IMR-90 (cell line): Measurements from ENCODE around the gene NEK6. TPM values are rescaled to one million over a fixed set of nuclear protein-coding genes. Genes with fewer than 3 reads are reported as not detected.

Source experiments
- ATAC-seq: fragments of 200-7000 bp; cut with Tn5 transposase; 2 replicates; pipeline ENCODE4 v1.9.1; 2020; ENCODE audit warnings: low read depth, mild to moderate bottlenecking, moderate library complexity
- BruUV-seq: library from RNA; stranded (reverse); fragments of 400-500 nt; replicated peaks from 2 replicates; lab custom pipeline; 2021; lab: Mats Ljungman, UMichigan
- CTCF ChIA-PET: fragments of 300-600 bp; formaldehyde crosslinking; extraction: SDS; loops from one replicate; lab custom pipeline; 2021; ENCODE audit warnings: antibody characterized with exemption; lab: Yijun Ruan, JAX
- POLR2A ChIA-PET: fragments of 300-600 bp; sonication (Branson Sonifier 250); formaldehyde crosslinking; loops from one replicate; lab custom pipeline; 2022; ENCODE audit warnings: antibody characterized with exemption; ENCODE audit not compliant: unreplicated experiment; lab: Charles Lee
- DNase-seq: peaks from one replicate; pipeline ENCODE4 v3.0.0; 2013
- H2AFZ ChIP-seq: replicated peaks from 2 replicates; pipeline ENCODE3; 2013; ENCODE audit warnings: low read length, mild to moderate bottlenecking; ENCODE audit not compliant: poor library complexity
- H2AK5ac ChIP-seq: 2 replicates; pipeline ENCODE4 v1.6.1; 2013; ENCODE audit warnings: low read depth, low read length, inconsistent platforms
- H2AK9ac ChIP-seq: replicated peaks from 2 replicates; pipeline ENCODE3; 2013; ENCODE audit warnings: mild to moderate bottlenecking, low read depth, low read length, moderate library complexity; ENCODE audit not compliant: poor library complexity
- H2BK120ac ChIP-seq: 2 replicates; pipeline ENCODE4 v1.6.1; 2013; ENCODE audit warnings: low read depth, low read length, inconsistent platforms
- H2BK15ac ChIP-seq: 3 replicates; pipeline ENCODE4 v1.6.1; 2013; ENCODE audit warnings: low read depth, low read length, inconsistent platforms
- H2BK20ac ChIP-seq: 2 replicates; pipeline ENCODE4 v1.6.1; 2013; ENCODE audit warnings: low read depth, mild to moderate bottlenecking, inconsistent platforms, low read length, moderate library complexity
- H2BK5ac ChIP-seq: 2 replicates; pipeline ENCODE4 v1.6.1; 2013; ENCODE audit warnings: mild to moderate bottlenecking, low read depth, low read length, inconsistent platforms; ENCODE audit not compliant: poor library complexity, severe bottlenecking
- H3K14ac ChIP-seq: replicated peaks from 2 replicates; pipeline ENCODE4 v1.6.1; 2013; ENCODE audit warnings: low read depth, low read length, inconsistent platforms
- H3K18ac ChIP-seq: 2 replicates; pipeline ENCODE4 v1.6.1; 2013; ENCODE audit warnings: low read depth, low read length, control low read depth
- H3K23ac ChIP-seq: 2 replicates; pipeline ENCODE4 v1.6.1; 2013; ENCODE audit warnings: low read depth, low read length, inconsistent platforms
- H3K27ac ChIP-seq: 2 replicates; pipeline ENCODE4 v1.5.1; 2013; ENCODE audit warnings: mild to moderate bottlenecking, control low read depth, low read length; ENCODE audit not compliant: insufficient read depth
- H3K27me3 ChIP-seq: 2 replicates; pipeline ENCODE4 v1.6.1; 2013; ENCODE audit warnings: low read length; ENCODE audit not compliant: control insufficient read depth, insufficient read depth
- H3K36me3 ChIP-seq: 2 replicates; pipeline ENCODE4 v1.6.1; 2013; ENCODE audit warnings: low read length, mixed read lengths; ENCODE audit not compliant: control insufficient read depth, insufficient read depth
- H3K4ac ChIP-seq: 2 replicates; pipeline ENCODE4 v1.6.1; 2013; ENCODE audit warnings: low read depth, low read length, inconsistent platforms
- H3K4me1 ChIP-seq: 2 replicates; pipeline ENCODE4 v1.6.1; 2013; ENCODE audit warnings: low read length, mixed read lengths; ENCODE audit not compliant: control insufficient read depth, insufficient read depth
- H3K4me2 ChIP-seq: 2 replicates; pipeline ENCODE4 v1.6.1; 2013; ENCODE audit warnings: low read depth, mild to moderate bottlenecking, control low read depth, low read length, moderate library complexity
- H3K4me3 ChIP-seq: 2 replicates; pipeline ENCODE4 v1.5.1; 2013; ENCODE audit warnings: low read depth, mild to moderate bottlenecking, control low read depth, low read length, moderate library complexity; ENCODE audit not compliant: insufficient read depth
- H3K56ac ChIP-seq: 2 replicates; pipeline ENCODE4 v1.6.1; 2013; ENCODE audit warnings: low read length, inconsistent platforms; ENCODE audit not compliant: insufficient read depth; ENCODE audit errors: extremely low read depth
- H3K79me1 ChIP-seq, 2 experiments: 2 replicates each; pipeline ENCODE4 v1.6.1; 2013; ENCODE audit warnings: low read length in 2 of 2, inconsistent platforms in 1 of 2, low read depth in 1 of 2
- H3K9ac ChIP-seq: 2 replicates; pipeline ENCODE4 v1.6.1; 2013; ENCODE audit warnings: low read depth, low read length, control low read depth
- H3K9me1 ChIP-seq: 2 replicates; pipeline ENCODE4 v1.6.1; 2013; ENCODE audit warnings: low read length, inconsistent platforms; ENCODE audit not compliant: insufficient read depth
- H3K9me3 ChIP-seq: 2 replicates; pipeline ENCODE4 v1.6.1; 2013; ENCODE audit warnings: low read length; ENCODE audit not compliant: control insufficient read depth, insufficient read depth
- H4K20me1 ChIP-seq: 2 replicates; pipeline ENCODE4 v1.6.1; 2013; ENCODE audit warnings: low read length, inconsistent platforms; ENCODE audit not compliant: insufficient read depth
- H4K5ac ChIP-seq: 2 replicates; pipeline ENCODE4 v1.6.1; 2013; ENCODE audit warnings: mild to moderate bottlenecking, low read depth, low read length, control low read depth
- H4K8ac ChIP-seq, 2 experiments: 2 replicates each; pipeline ENCODE4 v1.6.1; 2013; ENCODE audit warnings: low read depth in 2 of 2, low read length in 2 of 2, control low read depth in 1 of 2, inconsistent platforms in 1 of 2
- H4K91ac ChIP-seq: 2 replicates; pipeline ENCODE4 v1.6.1; 2013; ENCODE audit warnings: low read depth, low read length, inconsistent platforms; ENCODE audit not compliant: insufficient read depth
- CTCF ChIP-seq: conservative IDR thresholded peaks from 2 replicates; pipeline ENCODE4 v1.5.1; 2012; ENCODE audit warnings: mild to moderate bottlenecking, low read depth, low read length, improper control_type of control experiment
- ELK1 ChIP-seq: fragments of 150-350 bp; IDR thresholded peaks from 2 replicates; pipeline ENCODE4 v1.6.1; 2016; ENCODE audit warnings: low read depth, mild to moderate bottlenecking, low read length, moderate library complexity, borderline replicate concordance
- FOS ChIP-seq: fragments of 150-350 bp; IDR thresholded peaks from 2 replicates; pipeline ENCODE4 v1.6.1; 2016; ENCODE audit warnings: low read depth, low read length
- WGBS, 2 experiments: methylation state at CpG; one replicate each; pipeline versions ENCODE4 v1.1.5 to v1.1.7; 2013; ENCODE audit warnings: missing lambda C conversion rate in 2 of 2; ENCODE audit not compliant: insufficient read length in 1 of 2; ENCODE audit errors: extremely low coverage in 2 of 2; 5-methylcytosine and 5-hydroxymethylcytosine counted together
- dilution Hi-C: fragments of 300-500 bp; cut with HindIII; formaldehyde crosslinking; loops from one replicate; pipeline ENCODE4 v1.14.3; 2018; ENCODE audit warnings: low sequenced_read_pairs; ENCODE audit not compliant: unreplicated experiment
- in situ Hi-C: fragments of 300-500 bp; cut with MboI; formaldehyde crosslinking; loops from 3 replicates; pipeline ENCODE4 v1.14.3; 2019; ENCODE audit warnings: low sequenced_read_pairs, inconsistent platforms, mixed read lengths
- intact Hi-C: fragments of 100-400 bp; cut with micrococcal nuclease; formaldehyde crosslinking; loops from 2 replicates; pipeline ENCODE4 v1.10.0; 2022
- polyA plus RNA-seq, 3 experiments: library from polyadenylated mRNA; depleted of rRNA; stranded (reverse); fragments of >200 nt; gene quantifications; 2 replicates each; pipeline ENCODE4 v1.2.3, GENCODE V29; 2012; ENCODE audit warnings: low replicate concordance in 1 of 3
- total RNA-seq: library from RNA; depleted of rRNA; stranded (reverse); fragments of >200 nt; gene quantifications from 2 replicates; pipeline ENCODE4 v1.2.3, GENCODE V29; 2012

The NEK6 gene
- total and polyA plus RNA-seq, 2 of the 4 experiments (the other 2 are of a cell fraction) = 79.9 to 112 TPM

- Histone ChIP-seq H4K8ac (peak overlapping the region; percentile 37 to 64; a peak in 3 of 4 replicates), H3K9ac (no peak overlapping the region), H3K27ac (peak overlapping the region; percentile 10; the same call in 1 of the 2 replicates), H3K4me1 (peaks cover 22% of the 10 kb centered on the region), H3K18ac (no peak overlapping the region), H3K4me2 (no peak overlapping the region), H3K14ac (no peak overlapping the region; the same call in 1 of the 2 replicates), H3K9me1 (peaks cover 16% of the 10 kb centered on the region), H2BK20ac (0 out of 2 replicates have a peak overlapping the region, but pooled peaks have one; percentile 44), H4K5ac (peak overlapping the region; percentile 38; the same call in 1 of the 2 replicates), H3K79me1 (peaks cover 43 to 84% of the 10 kb centered on the region in 2 experiments), H2AK9ac (peak overlapping the region; percentile 11), H4K91ac (peak overlapping the region; percentile 77), H3K36me3 (peaks cover 70% of the 10 kb centered on the region), H3K4ac (peak overlapping the region; percentile 94), H2BK120ac (peak overlapping the region; percentile 94), H2BK5ac (peak overlapping the region; percentile 96), H4K20me1 (peaks cover 1% of the 10 kb centered on the region; the same call in 1 of the 2 replicates), H2AFZ (no peak overlapping the region), H2AK5ac (peak overlapping the region; percentile 61), H3K23ac (no peak overlapping the region), H3K56ac (no peak overlapping the region), H3K4me3 (no peak overlapping the region), H2BK15ac (peak overlapping the region; percentile 51; the same call in 1 of the 3 replicates), H3K9me3 (no peaks in the 10 kb centered on the region), H3K27me3 (no peaks in the 10 kb centered on the region)
- TF ChIP-seq CTCF (no peak), FOS (no peak), ELK1 (no peak)
- CTCF ChIA-PET = no interaction called here
- BruUV-seq = no TSS peak
- dilution Hi-C loops = no loop called here
- WGBS, 2 experiments = 80% methylated on average over 1 of the region's 5 CpGs; no CpG with 5 or more reads in 1 of the 2 experiments
- intact Hi-C loops = no loop called here
- in situ Hi-C loops = loop anchor here (10.0 to 25.0 kb wide), 2 partner anchors 774 to 906 kb away; no protein-coding TSS in a partner anchor
- no peak for DNase-seq
- ATAC-seq = no peak
- POLR2A ChIA-PET = no interaction called here
Observed at GRCh38 chr9:124311283-124311682, 53.5 kb downstream of the NEK6 start.
